K562 (cell line): ENCODE results near the gene TMEM87A.

Experiments
- CHD4 ChIP-seq: fragments of 200-600 bp; sonication (generic); IDR thresholded peaks from 3 replicates; pipeline ENCODE4 v1.6.1; 2012; ENCODE audit warnings: low read depth, mild to moderate bottlenecking, mixed read lengths, low read length, inconsistent platforms; ENCODE audit not compliant: insufficient read depth, insufficient replicate concordance, poor library complexity, severe bottlenecking
- CTCF ChIP-seq, 3 experiments: IDR thresholded peaks in 2 of 3; conservative IDR thresholded peaks in 1 of 3; 2 replicates each; pipeline ENCODE4 v1.5.1; 2011 to 2012; ENCODE audit warnings: low read length in 3 of 3, mild to moderate bottlenecking in 3 of 3, control low read depth in 2 of 3, improper control_type of control experiment in 1 of 3, inconsistent platforms in 1 of 3, low read depth in 1 of 3, mixed read lengths in 1 of 3, moderate library complexity in 1 of 3; ENCODE audit not compliant: insufficient read depth in 2 of 3
- DACH1 ChIP-seq: fragments of 450-650 bp; IDR thresholded peaks from 2 replicates; pipeline ENCODE4 v1.6.1; 2018; ENCODE audit not compliant: partially characterized antibody
- EHMT2 ChIP-seq: fragments of 450-650 bp; IDR thresholded peaks from 2 replicates; pipeline ENCODE4 v1.6.1; 2018; ENCODE audit warnings: antibody characterized with exemption
- EP300 ChIP-seq: IDR thresholded peaks from 2 replicates; pipeline ENCODE4 v1.6.1; 2012; ENCODE audit warnings: low read length, improper control_type of control experiment
- POLR2A ChIP-seq: fragments of 450-650 bp; conservative IDR thresholded peaks from 2 replicates; pipeline ENCODE4 v1.6.1; 2016
- SMARCC2 ChIP-seq: fragments of 450-650 bp; IDR thresholded peaks from 2 replicates; pipeline ENCODE4 v1.6.1; 2017; ENCODE audit warnings: antibody characterized with exemption, moderate library complexity, mild to moderate bottlenecking, low read depth
- SREBF2 ChIP-seq: sonication (generic); formaldehyde crosslinking; IDR thresholded peaks from 2 replicates; pipeline ENCODE4 v1.4.0; 2020; ENCODE audit warnings: mild to moderate bottlenecking, missing genetic modification reagents
- SRSF1 ChIP-seq: fragments of 200-400 bp; formaldehyde crosslinking; IDR thresholded peaks from 2 replicates; pipeline ENCODE4 v1.6.1; 2017; ENCODE audit warnings: mild to moderate bottlenecking, low read depth, low read length, moderate library complexity
- STAG1 ChIP-seq: sonication (generic); formaldehyde crosslinking; IDR thresholded peaks from 2 replicates; pipeline ENCODE4 v1.5.0; 2020; ENCODE audit warnings: missing genetic modification reagents, borderline replicate concordance
- SUPT5H ChIP-seq: fragments of 450-650 bp; IDR thresholded peaks from 2 replicates; pipeline ENCODE4 v1.6.1; 2016
- UBTF ChIP-seq, 2 experiments: IDR thresholded peaks; 2 replicates each; pipeline ENCODE4 v1.6.1; 2012; ENCODE audit warnings: improper control_type of control experiment in 2 of 2, low read depth in 2 of 2, low read length in 2 of 2, borderline replicate concordance in 1 of 2
- ZNF253 ChIP-seq: fragments of 250-450 bp; sonication (Bioruptor Pico); conservative IDR thresholded peaks from 2 replicates; pipeline ENCODE4 v1.6.1; 2021; ENCODE audit warnings: mild to moderate bottlenecking

GRCh38 chr15:42171795-42172194 lies 101.4 kb downstream of the TMEM87A start:
- no peak for TF ChIP-seq DACH1
- TF ChIP-seq STAG1: no peak
- no peak for TF ChIP-seq SUPT5H
- no peak for TF ChIP-seq CHD4
- TF ChIP-seq UBTF (IDR thresholded peaks at IDR 0.05; ENCODE audit: borderline replicate concordance in 1 of 2, low read depth in 2 of 2, low read length in 2 of 2): no peak
- no peak for TF ChIP-seq SREBF2 (CRISPR knock-in tag)
- TF ChIP-seq POLR2A: no peak
- no peak for TF ChIP-seq EP300
- no peak for TF ChIP-seq ZNF253 (CRISPR knock-in tag)
- TF ChIP-seq SMARCC2: no peak
- no peak for TF ChIP-seq CTCF (IDR thresholded peaks at IDR 0.05 in 2 of 3, conservative IDR thresholded peaks at IDR 0.05 in 1 of 3; ENCODE audit: insufficient read depth in 2 of 3, low read depth in 1 of 3, low read length in 3 of 3)
- TF ChIP-seq SRSF1: no peak
- TF ChIP-seq EHMT2: no peak
